Middle frontal gyrus (tissue), 1 donor: ENCODE results near the gene WBP2NL.

Experiments
- DNase-seq: peaks from one replicate; pipeline ENCODE4 v3.0.0-alpha.2; 2015; ENCODE audit warnings: low spot score; ENCODE audit errors: extremely low spot score

Gene WBP2NL

GRCh38 chr22:41978732-41979131 is 19.9 kb upstream of the WBP2NL start:
- DNase-seq: no peak

- DNase-seq: no peak
These were observed 19.0 kb upstream of the WBP2NL start for GRCh38 chr22:41979423-41980250.

GRCh38 chr22:41982865-41983264 is 15.7 kb upstream of the WBP2NL start:
- DNase-seq: no peak

GRCh38 chr22:41983513-41984405 is 14.8 kb upstream of the WBP2NL start:
- no peak for DNase-seq

- no peak for DNase-seq
These were observed 11.3 kb upstream of the WBP2NL start for GRCh38 chr22:41987276-41987675.

- DNase-seq: no peak
These were observed 9.3 kb upstream of the WBP2NL start for GRCh38 chr22:41989246-41989645.

GRCh38 chr22:41991111-41991510 is 7.5 kb upstream of the WBP2NL start:
- DNase-seq: no peak

- no peak for DNase-seq
These were observed 6.1 kb upstream of the WBP2NL start for GRCh38 chr22:41992496-41992895.

GRCh38 chr22:41995211-41995610 is 3.4 kb upstream of the WBP2NL start:
- no peak for DNase-seq

GRCh38 chr22:41996826-41997225 is 1.8 kb upstream of the WBP2NL start:
- DNase-seq: no peak

- DNase-seq: no peak
These were observed 1.9 kb downstream of the WBP2NL start for GRCh38 chr22:42000466-42000865.

- DNase-seq: no peak
These were observed 2.5 kb downstream of the WBP2NL start for GRCh38 chr22:42001121-42001520.

GRCh38 chr22:42001706-42002105 is 3.1 kb downstream of the WBP2NL start:
- DNase-seq: no peak

GRCh38 chr22:42007922-42008321 is 9.3 kb downstream of the WBP2NL start:
- no peak for DNase-seq

- no peak for DNase-seq
These were observed 12.2 kb downstream of the WBP2NL start for GRCh38 chr22:42010778-42011177.

GRCh38 chr22:42013385-42013784 is 14.8 kb downstream of the WBP2NL start:
- no peak for DNase-seq

- DNase-seq: no peak
These were observed 17.5 kb downstream of the WBP2NL start for GRCh38 chr22:42016111-42016510.

- no peak for DNase-seq
These were observed 19.6 kb downstream of the WBP2NL start for GRCh38 chr22:42018224-42018623.

GRCh38 chr22:42021571-42021970 is 23.0 kb downstream of the WBP2NL start:
- DNase-seq: no peak

GRCh38 chr22:42022162-42022847 is 23.7 kb downstream of the WBP2NL start:
- no peak for DNase-seq

GRCh38 chr22:42025421-42025820 is 26.8 kb downstream of the WBP2NL start:
- no peak for DNase-seq

- no peak for DNase-seq
These were observed 28.1 kb downstream of the WBP2NL start for GRCh38 chr22:42026705-42027104.
